Cardiac muscle cell (in vitro differentiated cells and primary cell): ENCODE results near the gene CCNG2. TPM values are rescaled to one million over a fixed set of nuclear protein-coding genes. Genes with fewer than 3 reads are reported as not detected.
A peak's percentile ranks its signal among the peaks of the same experiment; 100 is the strongest.

ENCODE experiments used
- DNase-seq, 2 donors: peaks; one replicate each; pipeline versions ENCODE4 v3.0.0 to v3.0.0-alpha.2; 2010 to 2017; ENCODE audit warnings: low read depth in 1 of 2, low spot score in 1 of 2
- H3K27ac ChIP-seq: fragments of 200-600 bp; sonication (generic); 2 replicates; pipeline ENCODE4 v1.5.1; 2016
- H3K27me3 ChIP-seq: fragments of 200-600 bp; sonication (generic); 2 replicates; pipeline ENCODE4 v1.6.0; 2016; ENCODE audit warnings: control low read depth
- H3K36me3 ChIP-seq: fragments of 200-600 bp; sonication (generic); 2 replicates; pipeline ENCODE4 v1.5.1; 2016; ENCODE audit warnings: control low read depth
- H3K4me1 ChIP-seq: fragments of 200-600 bp; sonication (generic); 2 replicates; pipeline ENCODE4 v1.8.1; 2017; ENCODE audit warnings: low read depth, mild to moderate bottlenecking, mixed run types
- H3K4me3 ChIP-seq: fragments of 200-600 bp; sonication (generic); 2 replicates; pipeline ENCODE4 v1.5.1; 2016; ENCODE audit warnings: mild to moderate bottlenecking
- H3K9me3 ChIP-seq: fragments of 200-600 bp; sonication (generic); 2 replicates; pipeline ENCODE4 v1.5.1; 2017; ENCODE audit warnings: low read depth, mild to moderate bottlenecking, control low read depth
- polyA plus RNA-seq: library from polyadenylated mRNA; unstranded; fragments of >200 nt; fragmentation: Nextera tagmentation; extraction: Ambion mirVana; gene quantifications from 2 replicates; pipeline ENCODE4 v1.2.1, GENCODE V29; 2016
- total RNA-seq: library from RNA; depleted of rRNA; stranded (reverse); fragments of >200 nt; gene quantifications from 2 replicates; pipeline ENCODE4 v1.2.3, GENCODE V29; 2016
- TF ChIP-seq, protein P1 (sequence below): IDR thresholded peaks from 2 replicates; pipeline ENCODE4 v1.5.1; 2012; ENCODE audit warnings: low read depth, mild to moderate bottlenecking, low read length

CCNG2 gene
- total and polyA plus RNA-seq, 2 experiments from 2014 or later, result 15.0 to 18.3 TPM

GRCh38 chr4:77172336-77172735, 15.3 kb downstream of the CCNG2 start:
- no peaks in the 10 kb centered on the region for H3K9me3 ChIP-seq
- H3K36me3 ChIP-seq, result no peaks in the 10 kb centered on the region
- TF ChIP-seq, protein P1, sequence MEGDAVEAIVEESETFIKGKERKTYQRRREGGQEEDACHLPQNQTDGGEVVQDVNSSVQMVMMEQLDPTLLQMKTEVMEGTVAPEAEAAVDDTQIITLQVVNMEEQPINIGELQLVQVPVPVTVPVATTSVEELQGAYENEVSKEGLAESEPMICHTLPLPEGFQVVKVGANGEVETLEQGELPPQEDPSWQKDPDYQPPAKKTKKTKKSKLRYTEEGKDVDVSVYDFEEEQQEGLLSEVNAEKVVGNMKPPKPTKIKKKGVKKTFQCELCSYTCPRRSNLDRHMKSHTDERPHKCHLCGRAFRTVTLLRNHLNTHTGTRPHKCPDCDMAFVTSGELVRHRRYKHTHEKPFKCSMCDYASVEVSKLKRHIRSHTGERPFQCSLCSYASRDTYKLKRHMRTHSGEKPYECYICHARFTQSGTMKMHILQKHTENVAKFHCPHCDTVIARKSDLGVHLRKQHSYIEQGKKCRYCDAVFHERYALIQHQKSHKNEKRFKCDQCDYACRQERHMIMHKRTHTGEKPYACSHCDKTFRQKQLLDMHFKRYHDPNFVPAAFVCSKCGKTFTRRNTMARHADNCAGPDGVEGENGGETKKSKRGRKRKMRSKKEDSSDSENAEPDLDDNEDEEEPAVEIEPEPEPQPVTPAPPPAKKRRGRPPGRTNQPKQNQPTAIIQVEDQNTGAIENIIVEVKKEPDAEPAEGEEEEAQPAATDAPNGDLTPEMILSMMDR, result no peak
- DNase-seq, result peak in 1 of 2 donors; percentile 83
- H3K4me3 ChIP-seq, result no peak overlapping the region
- H3K4me1 ChIP-seq, result no peaks in the 10 kb centered on the region
- H3K27ac ChIP-seq, result no peak overlapping the region
- no peaks in the 10 kb centered on the region for H3K27me3 ChIP-seq

DNA sequence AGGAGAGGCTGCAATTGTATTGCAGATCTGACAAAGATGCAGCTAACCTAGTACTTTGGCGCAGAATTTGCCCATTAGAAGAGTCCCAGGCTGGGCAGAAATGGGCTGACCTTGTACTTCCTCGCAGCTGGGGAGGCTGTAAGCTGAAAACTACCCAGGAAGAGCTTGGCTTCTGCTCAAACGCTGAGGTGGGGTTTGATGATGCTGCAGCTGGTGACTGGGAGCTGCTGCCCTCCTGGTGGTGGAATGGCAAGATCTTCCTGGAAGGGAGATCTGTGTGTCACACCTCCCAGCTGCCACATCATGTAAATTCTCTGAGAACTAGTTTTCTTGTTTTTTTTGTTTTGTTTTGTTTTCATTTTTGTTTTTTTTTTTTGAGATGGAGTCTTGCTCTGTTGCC, 17.4 kb downstream of the CCNG2 start:
- no peaks in the 10 kb centered on the region for H3K36me3 ChIP-seq
- TF ChIP-seq, protein P1, result no peak
- no peaks in the 10 kb centered on the region for H3K27me3 ChIP-seq
- no peak for DNase-seq
- no peaks in the 10 kb centered on the region for H3K9me3 ChIP-seq
- no peak overlapping the region for H3K4me3 ChIP-seq
- no peak overlapping the region for H3K27ac ChIP-seq
- H3K4me1 ChIP-seq, result no peaks in the 10 kb centered on the region

DNA sequence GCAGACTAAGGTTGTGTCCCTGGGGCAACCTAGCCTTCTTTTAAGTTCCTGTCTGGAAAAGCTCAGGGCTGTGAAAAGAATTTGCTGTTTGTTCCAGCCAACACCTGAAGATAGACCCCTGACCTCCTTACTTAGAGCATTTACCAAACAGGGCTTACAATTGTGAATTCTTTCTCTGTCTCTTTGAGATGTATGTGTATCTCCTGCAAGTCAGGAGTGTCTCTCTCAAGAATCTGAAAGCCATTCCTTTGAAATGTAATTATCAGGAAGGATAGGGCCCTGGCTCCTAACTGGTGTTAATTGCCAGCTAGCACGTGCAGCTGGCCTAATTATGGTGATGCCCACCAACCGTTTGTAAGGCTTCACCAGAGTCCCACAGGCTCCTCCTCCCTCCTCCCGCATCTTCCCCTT, 18.2 kb downstream of the CCNG2 start:
- no peaks in the 10 kb centered on the region for H3K36me3 ChIP-seq
- TF ChIP-seq, protein P1, result no peak
- no peak for DNase-seq
- H3K4me3 ChIP-seq, result no peak overlapping the region
- no peak overlapping the region for H3K27ac ChIP-seq
- H3K27me3 ChIP-seq, result no peaks in the 10 kb centered on the region
- no peaks in the 10 kb centered on the region for H3K4me1 ChIP-seq
- no peaks in the 10 kb centered on the region for H3K9me3 ChIP-seq

- Histone ChIP-seq H3K4me3 (no peak overlapping the region), H3K27ac (no peak overlapping the region), H3K9me3 (no peaks in the 10 kb centered on the region), H3K36me3 (no peaks in the 10 kb centered on the region), H3K4me1 (no peaks in the 10 kb centered on the region), H3K27me3 (no peaks in the 10 kb centered on the region)
- DNase-seq, result no peak
- TF ChIP-seq, protein P1, result no peak
Observed at GRCh38 chr4:77176640-77177039, 19.6 kb downstream of the CCNG2 start.

GRCh38 chr4:77177199-77177598, 20.2 kb downstream of the CCNG2 start:
- Histone ChIP-seq H3K4me1 (no peaks in the 10 kb centered on the region), H3K4me3 (no peak overlapping the region), H3K27ac (no peak overlapping the region), H3K27me3 (no peaks in the 10 kb centered on the region), H3K9me3 (no peaks in the 10 kb centered on the region), H3K36me3 (no peaks in the 10 kb centered on the region)
- DNase-seq, result no peak
- TF ChIP-seq, protein P1, result no peak

DNA sequence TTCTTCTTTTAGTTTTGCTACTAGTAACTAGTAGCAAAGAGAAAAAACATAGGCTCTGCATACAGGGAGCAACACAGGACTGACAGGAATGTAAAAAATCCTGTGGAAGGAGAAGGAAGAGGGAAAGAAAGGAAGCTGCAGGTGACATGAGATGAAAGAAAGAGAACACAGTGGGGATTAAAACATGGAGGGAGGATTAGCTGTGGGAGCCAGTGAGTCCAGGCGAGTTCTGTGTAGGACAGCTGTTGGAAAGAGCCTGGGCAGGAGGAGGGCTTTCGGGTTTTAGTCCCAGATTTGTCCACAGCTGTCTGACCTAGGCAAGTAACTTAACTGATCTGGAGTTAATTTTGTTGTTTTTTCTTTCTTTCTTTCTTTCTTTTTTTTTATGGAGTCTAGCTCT, 21.6 kb downstream of the CCNG2 start:
- no peak for DNase-seq
- Histone ChIP-seq H3K27ac (no peak overlapping the region), H3K4me3 (no peak overlapping the region), H3K27me3 (peaks cover 5% of the 10 kb centered on the region), H3K9me3 (no peaks in the 10 kb centered on the region), H3K36me3 (no peaks in the 10 kb centered on the region), H3K4me1 (no peaks in the 10 kb centered on the region)
- TF ChIP-seq, protein P1, result no peak
